ENCODE measurements around the gene AGAP5. TPM values are rescaled to one million over a fixed set of nuclear protein-coding genes. Genes with fewer than 3 reads are reported as not detected.
"Not testable (repeated sequence)": the region's sequence is repeated elsewhere in the genome, so short reads cannot be mapped to it uniquely, and the experiment has no call there.

AGAP5 gene
- total RNA-seq, 4 donors from 2014 or later = 0.77 to 11.2 (median 3.7) TPM

DNA sequence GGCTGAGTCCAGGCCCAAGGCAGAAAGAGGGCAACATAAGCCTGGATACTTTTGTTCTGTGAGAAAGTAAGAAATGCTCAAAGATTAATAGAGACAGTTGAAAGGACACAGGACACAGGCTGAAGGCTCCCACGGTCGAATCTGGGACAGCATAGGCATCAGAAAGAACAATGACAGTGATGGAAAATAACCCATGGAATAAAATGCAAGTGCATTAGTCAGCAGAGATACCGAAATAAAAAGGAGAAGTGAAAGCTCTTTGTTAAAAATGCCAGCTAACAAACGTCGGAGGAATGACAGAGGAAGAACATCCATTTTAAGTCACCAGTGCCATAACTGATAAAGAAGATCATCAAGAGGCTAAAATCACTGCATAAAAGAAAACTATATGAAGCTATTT is 19.6 kb upstream of the AGAP5 start:
- no peak for DNase-seq
- no peaks in the 10 kb centered on the region for H3K36me3 ChIP-seq
- H3K4me1 ChIP-seq = no peaks in the 10 kb centered on the region
- no peaks in the 10 kb centered on the region for H3K9me3 ChIP-seq
- TF ChIP-seq, protein P1, sequence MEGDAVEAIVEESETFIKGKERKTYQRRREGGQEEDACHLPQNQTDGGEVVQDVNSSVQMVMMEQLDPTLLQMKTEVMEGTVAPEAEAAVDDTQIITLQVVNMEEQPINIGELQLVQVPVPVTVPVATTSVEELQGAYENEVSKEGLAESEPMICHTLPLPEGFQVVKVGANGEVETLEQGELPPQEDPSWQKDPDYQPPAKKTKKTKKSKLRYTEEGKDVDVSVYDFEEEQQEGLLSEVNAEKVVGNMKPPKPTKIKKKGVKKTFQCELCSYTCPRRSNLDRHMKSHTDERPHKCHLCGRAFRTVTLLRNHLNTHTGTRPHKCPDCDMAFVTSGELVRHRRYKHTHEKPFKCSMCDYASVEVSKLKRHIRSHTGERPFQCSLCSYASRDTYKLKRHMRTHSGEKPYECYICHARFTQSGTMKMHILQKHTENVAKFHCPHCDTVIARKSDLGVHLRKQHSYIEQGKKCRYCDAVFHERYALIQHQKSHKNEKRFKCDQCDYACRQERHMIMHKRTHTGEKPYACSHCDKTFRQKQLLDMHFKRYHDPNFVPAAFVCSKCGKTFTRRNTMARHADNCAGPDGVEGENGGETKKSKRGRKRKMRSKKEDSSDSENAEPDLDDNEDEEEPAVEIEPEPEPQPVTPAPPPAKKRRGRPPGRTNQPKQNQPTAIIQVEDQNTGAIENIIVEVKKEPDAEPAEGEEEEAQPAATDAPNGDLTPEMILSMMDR (IDR thresholded peaks at IDR 0.05) = no peak
- no peak overlapping the region for H3K27ac ChIP-seq
- intact Hi-C loops (cut with DNase I; ENCODE audit: low total_unique reads) = no loop called here
- H3K4me3 ChIP-seq = no peak overlapping the region
- no peaks in the 10 kb centered on the region for H3K27me3 ChIP-seq

DNA sequence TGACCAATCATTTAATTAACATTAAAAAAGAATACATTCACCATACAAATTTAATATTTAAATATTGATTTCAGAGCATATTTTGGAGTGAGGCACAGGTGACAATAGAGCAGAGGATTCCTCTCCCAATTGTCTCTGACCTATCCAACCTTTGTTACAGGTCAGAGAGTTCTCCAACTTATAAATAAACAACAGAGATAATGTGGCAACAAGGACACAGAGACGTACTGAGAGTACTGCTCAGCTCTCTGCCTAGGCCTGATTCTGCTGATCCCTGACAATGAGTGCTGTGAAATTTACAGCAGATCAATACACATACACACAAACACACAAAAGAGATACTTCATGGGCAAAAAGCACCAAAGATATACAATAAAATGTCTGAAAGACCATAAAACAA is 18.3 kb upstream of the AGAP5 start:
- H3K4me1 ChIP-seq = no peaks in the 10 kb centered on the region
- intact Hi-C loops (cut with DNase I; ENCODE audit: low total_unique reads) = no loop called here
- H3K27ac ChIP-seq = no peak overlapping the region
- no peaks in the 10 kb centered on the region for H3K36me3 ChIP-seq
- H3K4me3 ChIP-seq = no peak overlapping the region
- H3K9me3 ChIP-seq = no peaks in the 10 kb centered on the region
- no peak for DNase-seq
- TF ChIP-seq, protein P1 (IDR thresholded peaks at IDR 0.05) = no peak
- TF ChIP-seq POLR2A (IDR thresholded peaks at IDR 0.05) = no peak
- H3K27me3 ChIP-seq = no peaks in the 10 kb centered on the region

DNA sequence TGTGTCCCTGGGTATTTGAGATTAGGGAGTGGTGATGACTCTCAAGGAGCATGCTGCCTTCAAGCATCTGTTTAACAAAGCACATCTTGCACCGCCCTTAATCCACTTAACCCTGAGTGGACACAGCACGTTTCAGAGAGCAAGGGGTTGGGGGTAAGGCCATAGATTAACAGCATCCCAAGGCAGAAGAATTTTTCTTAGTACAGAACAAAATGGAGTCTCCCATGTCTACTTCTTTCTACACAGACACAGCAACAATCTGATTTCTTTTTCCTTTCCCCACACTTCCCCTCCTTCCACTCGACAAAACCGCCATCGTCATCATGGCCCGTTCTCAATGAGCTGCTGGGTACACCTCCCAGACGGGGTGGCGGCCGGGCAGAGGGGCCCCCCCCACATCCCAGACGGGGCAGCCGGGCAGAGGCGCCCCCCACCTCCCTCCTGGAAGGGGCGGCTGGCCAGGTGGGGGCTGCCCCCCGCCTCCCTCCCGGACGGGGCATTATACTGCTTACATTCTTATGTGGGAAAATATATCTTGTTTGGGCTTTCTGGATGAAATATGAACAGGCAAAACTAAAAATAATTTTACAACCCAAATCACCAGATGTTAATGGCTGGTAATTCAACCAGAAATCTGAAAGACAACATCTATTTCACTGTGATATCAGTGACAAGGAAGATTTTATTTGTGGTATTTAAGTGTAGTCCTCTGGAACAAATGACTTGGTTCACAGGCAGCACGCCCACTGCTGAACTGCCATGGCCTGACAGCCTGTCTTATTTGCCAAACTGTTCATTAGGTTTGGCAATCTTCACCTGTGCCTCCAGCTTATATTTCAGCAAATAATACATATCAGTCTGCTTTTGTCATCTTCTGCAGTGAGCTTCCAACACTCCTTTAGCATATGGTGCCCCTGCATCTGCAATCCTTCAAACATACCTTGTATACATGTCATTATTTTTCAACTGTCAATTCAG is 17.6 kb upstream of the AGAP5 start:
- H3K27me3 ChIP-seq; DNase-seq; H3K4me1 ChIP-seq; H3K9me3 ChIP-seq; H3K27ac ChIP-seq; intact Hi-C loops (cut with DNase I; ENCODE audit: low total_unique reads); H3K36me3 ChIP-seq; H3K4me3 ChIP-seq: not testable (repeated sequence)

DNA sequence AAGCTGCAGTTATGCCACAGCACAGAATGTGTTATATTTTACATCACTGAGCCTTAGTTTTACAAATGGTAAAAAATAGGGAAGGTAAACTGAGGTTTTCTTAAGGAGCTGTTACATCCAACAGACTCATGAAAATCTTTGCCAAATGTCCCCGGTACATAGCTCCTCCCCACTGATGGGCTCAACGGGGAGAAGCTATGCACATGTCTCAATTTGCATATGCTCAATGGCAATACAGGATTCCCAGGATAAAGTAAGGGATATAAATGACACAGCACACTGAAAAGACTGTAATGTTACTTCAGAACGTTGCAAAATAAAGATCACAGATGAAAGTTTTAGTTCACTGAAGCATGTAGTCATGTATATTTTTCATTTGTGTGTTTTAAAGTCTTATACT is 16.6 kb upstream of the AGAP5 start:
- DNase-seq; H3K9me3 ChIP-seq; H3K36me3 ChIP-seq; H3K27ac ChIP-seq; H3K4me3 ChIP-seq; H3K4me1 ChIP-seq; intact Hi-C loops (cut with DNase I; ENCODE audit: low total_unique reads); H3K27me3 ChIP-seq: not testable (repeated sequence)

DNA sequence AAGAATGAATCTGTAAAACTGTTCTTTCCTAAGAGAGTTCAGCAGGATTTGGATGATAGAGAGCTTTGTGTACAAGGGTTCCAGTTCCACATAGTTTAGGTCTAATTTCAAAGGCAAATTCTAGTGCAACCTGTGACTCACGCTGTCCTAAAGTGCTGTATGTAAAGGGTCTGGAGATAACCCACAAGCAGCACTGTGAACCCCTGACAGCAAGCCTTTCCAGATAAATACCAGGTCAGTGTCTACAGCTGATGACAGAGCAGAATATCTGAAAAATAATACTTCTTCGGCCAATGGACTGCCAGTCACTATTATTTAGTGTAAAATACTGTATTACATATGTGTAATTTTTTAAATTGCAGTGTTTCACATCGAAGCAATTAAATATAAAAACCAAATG is 16.0 kb upstream of the AGAP5 start:
- H3K36me3 ChIP-seq; intact Hi-C loops (cut with DNase I; ENCODE audit: low total_unique reads); H3K4me3 ChIP-seq; H3K27me3 ChIP-seq; H3K27ac ChIP-seq; H3K4me1 ChIP-seq; DNase-seq; H3K9me3 ChIP-seq: not testable (repeated sequence)

DNA sequence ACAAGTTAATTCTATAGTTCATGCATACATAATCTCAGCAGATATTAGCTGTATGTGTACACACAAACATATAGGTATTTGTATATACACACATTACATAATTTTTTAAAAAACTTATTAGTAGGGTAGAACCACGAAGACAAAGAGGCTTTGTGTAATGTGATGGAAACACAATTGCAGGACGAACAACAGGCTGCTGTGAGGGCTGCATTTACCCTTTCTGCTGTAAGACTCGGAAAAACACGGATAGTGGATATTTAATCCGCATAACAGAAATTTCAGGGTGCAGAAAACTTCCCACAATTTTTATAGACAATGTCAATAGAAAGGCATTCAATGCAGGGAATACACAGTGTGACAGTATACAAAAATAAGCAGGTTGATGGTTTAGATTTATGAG is 13.8 kb upstream of the AGAP5 start:
- H3K27me3 ChIP-seq; H3K9me3 ChIP-seq; H3K4me1 ChIP-seq; H3K36me3 ChIP-seq; H3K4me3 ChIP-seq; DNase-seq; H3K27ac ChIP-seq; intact Hi-C loops (cut with DNase I; ENCODE audit: low total_unique reads): not testable (repeated sequence)

DNA sequence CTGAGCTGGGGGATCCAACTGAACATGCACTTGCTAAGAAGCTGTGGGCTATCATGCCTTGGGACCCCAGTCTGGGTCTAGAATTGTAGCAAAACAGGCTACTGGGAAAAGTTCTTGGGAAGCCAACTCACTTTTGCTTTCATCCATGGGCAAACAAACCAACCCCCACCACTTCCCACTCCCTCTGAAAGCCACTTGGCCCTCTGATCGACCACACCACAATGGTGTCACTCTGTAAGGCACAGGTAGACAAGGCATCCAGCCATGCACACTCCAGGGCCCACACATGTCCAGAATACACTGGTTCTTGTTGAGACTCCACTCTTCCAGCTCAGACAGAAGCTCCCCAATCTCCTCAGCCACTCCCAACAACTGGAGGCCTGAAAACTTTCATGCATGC is 10.2 kb upstream of the AGAP5 start:
- DNase-seq; intact Hi-C loops (cut with DNase I; ENCODE audit: low total_unique reads); H3K4me3 ChIP-seq; H3K4me1 ChIP-seq; H3K27ac ChIP-seq; H3K9me3 ChIP-seq; H3K36me3 ChIP-seq; H3K27me3 ChIP-seq: not testable (repeated sequence)

DNA sequence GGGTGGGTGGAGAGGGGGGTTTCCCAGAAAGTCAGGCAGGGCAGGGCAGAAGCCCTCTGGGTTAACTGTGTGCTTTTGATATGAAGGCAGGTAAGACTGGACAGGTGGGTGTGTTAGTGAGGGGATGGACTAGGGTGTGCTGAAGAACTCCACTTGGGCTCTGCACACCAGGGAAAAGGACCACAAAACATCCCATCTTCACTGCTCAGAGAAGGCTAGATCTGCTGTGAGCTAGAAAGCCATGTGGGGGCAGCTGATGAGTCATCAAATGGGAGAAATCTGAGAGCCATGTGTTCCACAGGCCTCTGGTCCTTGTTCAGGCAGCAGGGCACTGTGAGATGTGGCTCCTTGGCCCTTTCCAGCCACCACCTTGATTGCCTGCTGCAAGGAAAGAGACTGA is 9.7 kb upstream of the AGAP5 start:
- H3K4me1 ChIP-seq; H3K27ac ChIP-seq; H3K9me3 ChIP-seq; H3K27me3 ChIP-seq; intact Hi-C loops (cut with DNase I; ENCODE audit: low total_unique reads); H3K4me3 ChIP-seq; H3K36me3 ChIP-seq; DNase-seq: not testable (repeated sequence)

DNA sequence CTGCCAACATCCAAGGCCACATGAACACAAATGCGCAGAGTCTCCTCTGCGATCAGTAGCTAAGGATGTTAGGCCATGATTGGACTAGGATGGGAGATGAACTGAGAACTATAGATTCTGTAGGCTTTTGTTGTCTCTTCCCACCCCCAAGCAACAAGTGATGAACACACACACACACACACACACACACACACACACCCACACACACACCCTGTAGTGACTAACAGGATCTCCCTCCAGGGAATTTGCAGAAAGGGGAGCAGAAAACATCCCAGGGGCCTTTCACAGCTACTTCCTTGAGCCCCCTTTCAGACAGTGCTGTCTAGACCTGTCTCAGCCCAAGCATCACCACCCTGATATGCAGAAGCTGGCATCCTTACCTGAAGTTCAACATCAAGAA is 8.6 kb upstream of the AGAP5 start:
- H3K27me3 ChIP-seq; H3K27ac ChIP-seq; DNase-seq; H3K36me3 ChIP-seq; H3K9me3 ChIP-seq; H3K4me1 ChIP-seq; intact Hi-C loops (cut with DNase I; ENCODE audit: low total_unique reads); H3K4me3 ChIP-seq: not testable (repeated sequence)

DNA sequence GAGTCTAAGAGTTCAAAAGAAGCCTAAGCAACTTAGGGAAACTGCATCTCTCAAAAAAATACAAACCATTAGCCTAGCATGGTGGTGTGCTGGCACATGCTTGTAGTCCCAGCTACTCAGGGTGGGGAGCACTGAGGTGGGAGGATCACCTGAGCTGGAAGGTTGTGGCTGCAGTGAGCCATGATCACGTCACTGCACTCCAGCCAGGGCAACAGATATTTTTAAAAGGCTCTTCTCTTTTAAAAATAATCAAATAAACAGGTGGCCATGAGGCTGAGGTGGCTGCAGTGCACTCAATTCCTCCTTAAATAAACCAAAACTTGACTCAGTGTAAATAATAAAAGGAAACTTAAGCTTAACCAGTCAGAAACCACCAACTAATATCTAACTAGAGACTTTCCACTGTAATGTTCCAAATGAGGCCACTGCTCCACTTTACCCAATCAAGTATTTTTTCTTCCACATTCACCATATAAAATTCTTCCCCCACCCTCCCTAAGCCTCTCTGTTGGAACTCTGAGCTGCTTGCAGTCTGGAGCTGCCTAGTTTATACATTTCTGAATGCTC is 7.7 kb upstream of the AGAP5 start:
- DNase-seq; H3K27ac ChIP-seq; intact Hi-C loops (cut with DNase I; ENCODE audit: low total_unique reads): not testable (repeated sequence)

DNA sequence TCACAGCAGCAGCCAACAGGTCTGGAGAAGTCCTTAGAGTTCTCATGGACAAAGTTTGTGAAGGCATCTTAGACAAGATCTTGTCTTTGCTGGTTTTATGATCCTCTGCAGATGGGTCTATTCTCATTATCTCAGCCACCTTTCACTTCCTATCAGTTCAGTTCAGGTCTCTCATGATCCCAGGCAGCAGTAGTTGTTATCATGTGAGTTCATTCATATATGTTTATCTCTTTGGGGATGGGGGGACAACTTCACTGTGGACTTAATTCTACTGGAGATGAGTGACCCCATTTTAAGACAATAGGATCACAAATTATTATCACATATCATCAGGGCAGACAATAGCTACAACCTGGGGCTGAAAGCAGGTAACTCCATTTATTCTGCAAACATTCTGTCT is 6.0 kb upstream of the AGAP5 start:
- H3K4me1 ChIP-seq; DNase-seq; H3K4me3 ChIP-seq; H3K36me3 ChIP-seq; intact Hi-C loops (cut with DNase I; ENCODE audit: low total_unique reads); H3K27ac ChIP-seq; H3K9me3 ChIP-seq; H3K27me3 ChIP-seq: not testable (repeated sequence)

More for the DNA sequence above, 7.7 kb upstream of the AGAP5 start:
- not testable (repeated sequence) for H3K4me1 ChIP-seq, H3K4me3 ChIP-seq, H3K9me3 ChIP-seq, H3K27me3 ChIP-seq, H3K36me3 ChIP-seq
